ENCODE data around the gene CDC42.

CDC42 gene

GRCh38 chr1:22104094-22104493 lies 51.6 kb downstream of the CDC42 start:
- no peak for FAIRE-seq
- TF ChIP-seq TAF1 (IDR thresholded peaks at IDR 0.05; ENCODE audit: borderline replicate concordance, low read depth, low read length) (no peak), POLR2AphosphoS5 (IDR thresholded peaks at IDR 0.05; ENCODE audit: low read depth, low read length) (no peak), POLR2A (IDR thresholded peaks at IDR 0.05; ENCODE audit: low read depth, low read length) (no peak)
- DNase-seq (ENCODE audit: insufficient read length) = no peak

DNA sequence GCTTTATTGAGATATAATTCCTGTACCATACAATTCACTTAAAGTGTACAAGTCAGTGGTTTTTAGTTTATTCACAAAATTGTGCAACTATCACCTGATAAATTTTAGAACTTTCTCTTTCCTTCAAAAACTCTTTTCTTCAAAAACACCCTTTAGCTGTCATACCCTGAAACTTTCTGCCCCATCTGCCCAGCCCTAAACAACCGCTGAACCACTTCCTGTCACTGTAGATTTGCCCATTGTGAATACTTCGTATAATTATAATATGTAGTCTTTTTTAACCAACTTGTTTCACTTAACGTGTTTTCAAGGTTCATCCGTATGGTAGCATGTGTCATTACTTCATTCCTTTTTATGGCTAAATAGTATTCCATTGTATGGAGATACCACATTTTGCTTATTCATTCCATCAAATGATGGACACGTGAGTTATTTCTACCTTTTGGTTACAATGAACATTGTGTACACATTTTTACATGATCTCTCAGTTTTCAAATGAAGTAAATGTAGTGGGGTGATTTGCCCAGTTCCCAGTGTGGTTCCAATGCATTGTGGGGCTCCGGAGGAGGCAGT lies 52.4 kb downstream of the CDC42 start:
- no peak for FAIRE-seq
- TF ChIP-seq POLR2A (IDR thresholded peaks at IDR 0.05; ENCODE audit: low read depth, low read length) (no peak), TAF1 (IDR thresholded peaks at IDR 0.05; ENCODE audit: borderline replicate concordance, low read depth, low read length) (no peak), POLR2AphosphoS5 (IDR thresholded peaks at IDR 0.05; ENCODE audit: low read depth, low read length) (no peak)
- no peak for DNase-seq (ENCODE audit: insufficient read length)

DNA sequence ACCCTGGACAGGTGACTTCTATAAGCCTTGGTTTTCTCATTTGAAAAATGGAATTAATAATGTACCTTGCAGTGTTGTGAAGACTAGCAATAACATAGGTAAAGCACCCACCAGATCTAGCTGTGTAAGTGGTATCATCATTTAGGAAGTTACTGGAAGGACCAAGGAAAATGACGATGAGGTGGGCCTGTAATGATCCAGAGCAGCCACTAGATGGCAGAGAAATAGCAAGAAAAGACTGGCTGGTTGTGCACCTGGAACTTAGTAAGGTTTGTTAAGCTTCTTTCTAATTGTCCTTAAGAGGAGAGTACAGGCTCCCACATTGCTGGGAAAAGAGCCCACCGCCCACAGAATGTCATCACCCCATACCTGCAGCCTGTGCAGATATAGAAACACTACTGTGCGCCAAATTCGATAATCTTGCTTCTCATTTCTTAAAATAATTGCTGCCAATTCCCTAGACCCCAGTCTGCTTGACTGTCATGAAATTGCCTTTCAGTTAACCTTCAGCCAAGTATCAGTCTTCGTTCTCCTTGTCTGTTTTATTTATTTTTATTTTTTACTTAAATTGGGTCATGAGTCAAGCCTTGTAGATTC lies 53.2 kb downstream of the CDC42 start:
- FAIRE-seq (peak; percentile 90), DNase-seq (ENCODE audit: insufficient read length) (no peak)
- no peak for TF ChIP-seq TAF1 (IDR thresholded peaks at IDR 0.05; ENCODE audit: borderline replicate concordance, low read depth, low read length)
- no peak for TF ChIP-seq POLR2AphosphoS5 (IDR thresholded peaks at IDR 0.05; ENCODE audit: low read depth, low read length)
- TF ChIP-seq POLR2A (IDR thresholded peaks at IDR 0.05; ENCODE audit: low read depth, low read length) = no peak

GRCh38 chr1:22107126-22107525 lies 54.6 kb downstream of the CDC42 start:
- no peak for FAIRE-seq
- no peak for TF ChIP-seq TAF1 (IDR thresholded peaks at IDR 0.05; ENCODE audit: borderline replicate concordance, low read depth, low read length)
- no peak for TF ChIP-seq POLR2A (IDR thresholded peaks at IDR 0.05; ENCODE audit: low read depth, low read length)
- TF ChIP-seq POLR2AphosphoS5 (IDR thresholded peaks at IDR 0.05; ENCODE audit: low read depth, low read length) = no peak
- no peak for DNase-seq (ENCODE audit: insufficient read length)

GRCh38 chr1:22108339-22109105 lies 56.0 kb downstream of the CDC42 start:
- DNase-seq (ENCODE audit: insufficient read length) (no peak), FAIRE-seq (no peak)
- TF ChIP-seq TAF1 (IDR thresholded peaks at IDR 0.05; ENCODE audit: borderline replicate concordance, low read depth, low read length) = no peak
- no peak for TF ChIP-seq POLR2A (IDR thresholded peaks at IDR 0.05; ENCODE audit: low read depth, low read length)
- TF ChIP-seq POLR2AphosphoS5 (IDR thresholded peaks at IDR 0.05; ENCODE audit: low read depth, low read length) = no peak

GRCh38 chr1:22110016-22110415 lies 57.5 kb downstream of the CDC42 start:
- TF ChIP-seq TAF1 (IDR thresholded peaks at IDR 0.05; ENCODE audit: borderline replicate concordance, low read depth, low read length) (no peak), POLR2AphosphoS5 (IDR thresholded peaks at IDR 0.05; ENCODE audit: low read depth, low read length) (no peak), POLR2A (IDR thresholded peaks at IDR 0.05; ENCODE audit: low read depth, low read length) (no peak)
- FAIRE-seq = no peak
- DNase-seq (ENCODE audit: insufficient read length) = no peak

DNA sequence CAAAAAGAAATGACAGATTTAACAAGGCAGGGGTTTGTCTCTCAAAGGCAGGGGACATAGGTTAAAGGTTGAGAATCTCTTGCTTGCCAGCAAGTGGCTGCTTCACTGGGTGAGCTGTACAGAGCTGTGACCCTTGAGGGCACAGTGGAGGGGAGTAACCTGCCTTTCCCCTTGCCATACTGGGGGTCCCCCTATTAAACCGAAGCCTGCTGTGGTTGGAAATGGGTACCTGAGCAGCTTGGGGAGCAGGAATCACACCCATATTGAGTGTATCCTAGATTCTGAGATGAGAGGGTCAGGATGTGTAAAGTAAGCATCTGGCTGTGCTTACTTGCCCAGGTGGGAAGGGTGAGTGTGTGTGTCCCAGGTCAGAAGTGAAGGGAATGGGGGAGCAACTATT lies 58.6 kb downstream of the CDC42 start:
- no peak for FAIRE-seq
- no peak for DNase-seq (ENCODE audit: insufficient read length)
- TF ChIP-seq TAF1 (IDR thresholded peaks at IDR 0.05; ENCODE audit: borderline replicate concordance, low read depth, low read length) = no peak
- TF ChIP-seq POLR2A (IDR thresholded peaks at IDR 0.05; ENCODE audit: low read depth, low read length) = no peak
- no peak for TF ChIP-seq POLR2AphosphoS5 (IDR thresholded peaks at IDR 0.05; ENCODE audit: low read depth, low read length)

DNA sequence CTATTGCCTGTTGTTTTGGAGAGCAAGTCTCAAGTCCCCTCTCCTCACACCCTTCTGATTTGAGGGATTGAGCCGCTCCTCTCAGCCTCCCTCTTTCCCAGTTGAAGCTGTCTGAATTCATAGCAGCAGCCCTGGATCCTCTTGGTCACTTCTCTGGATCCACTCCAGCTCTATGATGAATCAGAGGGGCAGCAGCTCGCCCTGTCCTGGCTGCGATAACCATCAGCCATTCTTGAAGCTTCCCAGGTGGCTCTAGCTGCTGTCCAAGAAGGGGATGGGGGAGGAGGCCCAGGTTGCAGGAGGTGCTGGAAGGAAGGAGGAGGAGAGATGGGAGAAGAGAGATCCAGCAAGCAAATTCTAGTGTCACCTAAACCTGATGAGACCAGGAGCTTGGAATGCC lies 59.1 kb downstream of the CDC42 start:
- no peak for DNase-seq (ENCODE audit: insufficient read length)
- no peak for FAIRE-seq
- no peak for TF ChIP-seq TAF1 (IDR thresholded peaks at IDR 0.05; ENCODE audit: borderline replicate concordance, low read depth, low read length)
- TF ChIP-seq POLR2AphosphoS5 (IDR thresholded peaks at IDR 0.05; ENCODE audit: low read depth, low read length) = no peak

- no peak for DNase-seq (ENCODE audit: insufficient read length)
- no peak for TF ChIP-seq TAF1 (IDR thresholded peaks at IDR 0.05; ENCODE audit: borderline replicate concordance, low read depth, low read length)
- TF ChIP-seq POLR2A (IDR thresholded peaks at IDR 0.05; ENCODE audit: low read depth, low read length) = no peak
- no peak for TF ChIP-seq POLR2AphosphoS5 (IDR thresholded peaks at IDR 0.05; ENCODE audit: low read depth, low read length)
- no peak for FAIRE-seq
Observed at GRCh38 chr1:22112554-22112953, 60.0 kb downstream of the CDC42 start.

DNA sequence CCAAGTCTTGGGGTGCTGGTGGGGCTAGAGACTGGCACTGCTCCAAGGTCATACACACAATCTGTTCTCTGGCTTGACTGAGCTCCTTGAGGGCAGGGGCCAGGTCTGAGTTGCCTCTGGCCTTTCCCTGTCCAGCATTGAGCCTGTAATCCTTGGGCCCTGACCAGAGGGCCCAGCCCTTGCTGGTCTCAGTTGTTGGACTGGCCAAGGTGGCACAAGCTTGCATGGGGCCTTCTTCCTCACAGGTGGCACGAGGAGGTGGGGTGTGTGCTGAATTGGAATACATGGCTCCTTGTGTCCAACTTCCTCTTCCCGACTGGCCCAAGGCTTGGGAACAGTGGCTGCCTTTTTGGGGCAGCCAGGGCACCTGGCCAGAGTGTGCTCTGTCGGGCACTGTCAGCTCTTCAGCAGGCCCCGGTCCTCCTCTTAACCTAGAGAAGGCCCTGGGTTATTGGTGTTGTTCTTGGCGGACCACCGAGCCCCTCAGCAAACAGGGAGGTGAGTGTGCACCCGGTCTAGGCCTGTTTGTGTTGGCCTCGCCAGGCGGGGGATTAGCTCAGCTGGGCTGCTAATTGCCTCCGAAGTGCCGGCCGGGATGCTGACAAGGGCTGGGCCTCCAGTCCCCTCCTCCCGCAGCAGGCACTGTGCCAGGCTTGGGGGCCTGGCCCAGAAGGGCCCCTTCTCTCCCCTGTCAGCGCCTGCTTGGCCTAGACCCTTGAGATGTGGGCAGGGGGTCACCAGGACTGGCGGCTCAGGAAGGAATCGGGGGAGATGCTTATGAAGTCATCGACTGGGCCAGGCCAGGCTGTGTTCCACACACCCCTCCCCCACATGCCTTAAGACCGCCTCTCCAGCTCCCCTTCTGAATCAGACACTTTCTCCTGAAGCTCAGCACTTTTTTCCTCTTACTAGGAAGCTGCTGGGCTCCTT lies 61.8 kb downstream of the CDC42 start:
- FAIRE-seq (no peak), DNase-seq (ENCODE audit: insufficient read length) (no peak)
- TF ChIP-seq POLR2AphosphoS5 (IDR thresholded peaks at IDR 0.05; ENCODE audit: low read depth, low read length) = no peak
- no peak for TF ChIP-seq POLR2A (IDR thresholded peaks at IDR 0.05; ENCODE audit: low read depth, low read length)
- TF ChIP-seq TAF1 (IDR thresholded peaks at IDR 0.05; ENCODE audit: borderline replicate concordance, low read depth, low read length) = no peak

DNA sequence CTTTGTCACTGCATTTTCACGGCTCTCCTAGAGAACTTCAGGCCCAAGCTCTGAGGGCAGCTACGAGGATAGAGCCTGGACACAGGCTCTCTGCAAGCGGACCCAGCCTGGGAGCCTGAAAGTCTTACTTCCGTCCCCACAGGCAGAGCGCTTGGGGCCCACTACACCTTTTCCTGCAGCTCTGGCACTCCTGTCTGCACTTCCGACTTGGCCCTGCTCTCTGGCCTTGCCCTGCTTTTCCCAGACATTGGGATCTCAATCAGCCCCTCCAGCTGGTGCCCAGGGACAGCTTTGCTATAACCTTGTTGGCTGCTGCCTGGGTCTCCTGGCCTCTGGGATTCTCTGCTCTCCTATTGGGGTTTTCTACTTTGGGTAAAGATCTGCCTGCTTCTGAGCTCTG lies 62.8 kb downstream of the CDC42 start:
- DNase-seq (ENCODE audit: insufficient read length) = no peak
- TF ChIP-seq TAF1 (IDR thresholded peaks at IDR 0.05; ENCODE audit: borderline replicate concordance, low read depth, low read length) = no peak
- TF ChIP-seq POLR2AphosphoS5 (IDR thresholded peaks at IDR 0.05; ENCODE audit: low read depth, low read length) = no peak
- TF ChIP-seq POLR2A (IDR thresholded peaks at IDR 0.05; ENCODE audit: low read depth, low read length) = no peak
- no peak for FAIRE-seq
